T-helper 1 cell treated with Interleukin-12 subunit alpha and Interleukin-12 subunit beta and Interleukin-4 antibody, amounts not matched to agents 30 μg/mL and 1 μg/mL, for 36 hours (primary cell): Measurements from ENCODE around the gene RNF32.
"Not testable (repeated sequence)": the region's sequence is repeated elsewhere in the genome, so short reads cannot be mapped to it uniquely, and the experiment has no call there.

Source experiments
- H3K27ac Mint-ChIP-seq: one replicate; pipeline ENCODE4 v1.8.0; 2021; ENCODE audit warnings: mild to moderate bottlenecking, mixed read lengths
- H3K27me3 Mint-ChIP-seq: one replicate; pipeline ENCODE4 v1.8.0; 2021; ENCODE audit warnings: low read depth, mixed read lengths
- H3K36me3 Mint-ChIP-seq: one replicate; pipeline ENCODE4 v1.8.0; 2021; ENCODE audit warnings: low read depth, mixed read lengths
- H3K4me1 Mint-ChIP-seq: one replicate; pipeline ENCODE4 v1.8.0; 2021; ENCODE audit warnings: low read depth, mixed read lengths
- H3K4me3 Mint-ChIP-seq: one replicate; pipeline ENCODE4 v1.8.0; 2021; ENCODE audit warnings: mild to moderate bottlenecking, moderate library complexity, mixed read lengths
- H3K9me3 Mint-ChIP-seq: one replicate; pipeline ENCODE4 v1.8.0; 2021; ENCODE audit warnings: mixed read lengths

Gene RNF32

GRCh38 chr7:156668130-156668741, 27.7 kb downstream of the RNF32 start:
- no peak overlapping the region for H3K4me3 Mint-ChIP-seq
- H3K4me1 Mint-ChIP-seq: no peaks in the 10 kb centered on the region
- no peaks in the 10 kb centered on the region for H3K9me3 Mint-ChIP-seq
- no peak overlapping the region for H3K27ac Mint-ChIP-seq
- H3K36me3 Mint-ChIP-seq: no peaks in the 10 kb centered on the region
- H3K27me3 Mint-ChIP-seq: no peaks in the 10 kb centered on the region

GRCh38 chr7:156669035-156669828, 28.7 kb downstream of the RNF32 start:
- Mint-ChIP-seq H3K36me3 (no peaks in the 10 kb centered on the region), H3K4me3 (no peak overlapping the region), H3K27ac (no peak overlapping the region), H3K9me3 (no peaks in the 10 kb centered on the region), H3K27me3 (no peaks in the 10 kb centered on the region), H3K4me1 (no peaks in the 10 kb centered on the region)

- Mint-ChIP-seq H3K9me3 (no peaks in the 10 kb centered on the region), H3K27me3 (no peaks in the 10 kb centered on the region), H3K4me3 (no peak overlapping the region), H3K27ac (no peak overlapping the region), H3K4me1 (peaks cover 10% of the 10 kb centered on the region), H3K36me3 (peaks cover 20% of the 10 kb centered on the region)
Observed at GRCh38 chr7:156673454-156673853, 32.9 kb downstream of the RNF32 start.

- no peaks in the 10 kb centered on the region for H3K9me3 Mint-ChIP-seq
- peaks cover 24% of the 10 kb centered on the region for H3K36me3 Mint-ChIP-seq
- no peaks in the 10 kb centered on the region for H3K27me3 Mint-ChIP-seq
- H3K4me1 Mint-ChIP-seq: peaks cover 10% of the 10 kb centered on the region
- H3K27ac Mint-ChIP-seq: no peak overlapping the region
- no peak overlapping the region for H3K4me3 Mint-ChIP-seq
Observed at GRCh38 chr7:156673902-156674301, 33.3 kb downstream of the RNF32 start.

- no peaks in the 10 kb centered on the region for H3K27me3 Mint-ChIP-seq
- no peaks in the 10 kb centered on the region for H3K9me3 Mint-ChIP-seq
- peaks cover 17% of the 10 kb centered on the region for H3K4me1 Mint-ChIP-seq
- H3K36me3 Mint-ChIP-seq: peaks cover 29% of the 10 kb centered on the region
- no peak overlapping the region for H3K27ac Mint-ChIP-seq
- H3K4me3 Mint-ChIP-seq: peak overlapping the region; percentile 15
Observed at GRCh38 chr7:156675721-156676120, 35.1 kb downstream of the RNF32 start.

GRCh38 chr7:156676263-156676662, 35.7 kb downstream of the RNF32 start:
- peaks cover 17% of the 10 kb centered on the region for H3K4me1 Mint-ChIP-seq
- no peaks in the 10 kb centered on the region for H3K9me3 Mint-ChIP-seq
- H3K36me3 Mint-ChIP-seq: peaks cover 29% of the 10 kb centered on the region

GRCh38 chr7:156677374-156678054, 36.9 kb downstream of the RNF32 start:
- peaks cover 29% of the 10 kb centered on the region for H3K36me3 Mint-ChIP-seq
- H3K9me3 Mint-ChIP-seq: no peaks in the 10 kb centered on the region
- no peak overlapping the region for H3K27ac Mint-ChIP-seq
- H3K4me1 Mint-ChIP-seq: peaks cover 17% of the 10 kb centered on the region
- H3K27me3 Mint-ChIP-seq: no peaks in the 10 kb centered on the region
- no peak overlapping the region for H3K4me3 Mint-ChIP-seq

More at GRCh38 chr7:156676263-156676662, 35.7 kb downstream of the RNF32 start:
- H3K4me3 Mint-ChIP-seq: no peak overlapping the region
- no peak overlapping the region for H3K27ac Mint-ChIP-seq
- no peaks in the 10 kb centered on the region for H3K27me3 Mint-ChIP-seq

GRCh38 chr7:156680281-156680680, 39.7 kb downstream of the RNF32 start:
- Mint-ChIP-seq H3K27me3 (no peaks in the 10 kb centered on the region), H3K9me3 (no peaks in the 10 kb centered on the region), H3K36me3 (peaks cover 24% of the 10 kb centered on the region), H3K27ac (peak overlapping the region; percentile 33), H3K4me3 (peak overlapping the region; percentile 8), H3K4me1 (peaks cover 15% of the 10 kb centered on the region)

GRCh38 chr7:156682928-156683327, 42.4 kb downstream of the RNF32 start:
- Mint-ChIP-seq H3K36me3 (peaks cover 10% of the 10 kb centered on the region), H3K9me3 (no peaks in the 10 kb centered on the region), H3K27me3 (no peaks in the 10 kb centered on the region), H3K4me3 (no peak overlapping the region), H3K27ac (no peak overlapping the region), H3K4me1 (peaks cover 8% of the 10 kb centered on the region)

- Mint-ChIP-seq H3K4me1 (peaks cover 8% of the 10 kb centered on the region), H3K27ac (no peak overlapping the region), H3K9me3 (no peaks in the 10 kb centered on the region), H3K4me3 (no peak overlapping the region), H3K36me3 (peaks cover 4% of the 10 kb centered on the region), H3K27me3 (no peaks in the 10 kb centered on the region)
Observed at GRCh38 chr7:156684251-156684650, 43.7 kb downstream of the RNF32 start.

- H3K27me3 Mint-ChIP-seq: no peaks in the 10 kb centered on the region
- peaks cover 4% of the 10 kb centered on the region for H3K36me3 Mint-ChIP-seq
- no peak overlapping the region for H3K4me3 Mint-ChIP-seq
- peaks cover 4% of the 10 kb centered on the region for H3K4me1 Mint-ChIP-seq
- H3K27ac Mint-ChIP-seq: no peak overlapping the region
- no peaks in the 10 kb centered on the region for H3K9me3 Mint-ChIP-seq
Observed at GRCh38 chr7:156684661-156685060, 44.1 kb downstream of the RNF32 start.

- H3K4me3 Mint-ChIP-seq: no peak overlapping the region
- H3K9me3 Mint-ChIP-seq: peaks cover 22% of the 10 kb centered on the region
- peaks cover 21% of the 10 kb centered on the region for H3K36me3 Mint-ChIP-seq
- no peaks in the 10 kb centered on the region for H3K27me3 Mint-ChIP-seq
- H3K27ac Mint-ChIP-seq: no peak overlapping the region
- no peaks in the 10 kb centered on the region for H3K4me1 Mint-ChIP-seq
Observed at GRCh38 chr7:156691764-156692163, 51.2 kb downstream of the RNF32 start.

GRCh38 chr7:156692849-156693248, 52.3 kb downstream of the RNF32 start:
- Mint-ChIP-seq H3K4me1 (no peaks in the 10 kb centered on the region), H3K27me3 (no peaks in the 10 kb centered on the region), H3K4me3 (no peak overlapping the region), H3K27ac (no peak overlapping the region), H3K36me3 (peaks cover 31% of the 10 kb centered on the region), H3K9me3 (peaks cover 33% of the 10 kb centered on the region)

GRCh38 chr7:156693627-156694026, 53.1 kb downstream of the RNF32 start:
- H3K27me3 Mint-ChIP-seq: no peaks in the 10 kb centered on the region
- H3K4me3 Mint-ChIP-seq: no peak overlapping the region
- H3K36me3 Mint-ChIP-seq: peaks cover 31% of the 10 kb centered on the region
- no peaks in the 10 kb centered on the region for H3K4me1 Mint-ChIP-seq
- H3K9me3 Mint-ChIP-seq: peaks cover 39% of the 10 kb centered on the region
- no peak overlapping the region for H3K27ac Mint-ChIP-seq

GRCh38 chr7:156697283-156697682, 56.7 kb downstream of the RNF32 start:
- H3K4me3 Mint-ChIP-seq, H3K27ac Mint-ChIP-seq, H3K27me3 Mint-ChIP-seq, H3K4me1 Mint-ChIP-seq: not testable (repeated sequence)
- Mint-ChIP-seq H3K36me3 (peaks cover 43% of the 10 kb centered on the region), H3K9me3 (peaks cover 55% of the 10 kb centered on the region)
